IPS DF 19.7 (cell line): ENCODE measurements around the gene PTPRT.

Experiments used
- DNase-seq: peaks from one replicate; pipeline ENCODE4 v3.0.0-alpha.2; 2013; ENCODE audit warnings: low read depth, low spot score

PTPRT gene

GRCh38 chr20:42567409-42567808 is 622.3 kb downstream of the PTPRT start:
- no peak for DNase-seq

- DNase-seq, result no peak
Measured at GRCh38 chr20:42565235-42565995, 624.3 kb downstream of the PTPRT start.

- no peak for DNase-seq
Measured at GRCh38 chr20:42559665-42560064, 630.0 kb downstream of the PTPRT start.

- DNase-seq, result no peak
Measured at GRCh38 chr20:42556575-42556974, 633.1 kb downstream of the PTPRT start.

GRCh38 chr20:42553374-42553773 is 636.3 kb downstream of the PTPRT start:
- no peak for DNase-seq

- no peak for DNase-seq
Measured at GRCh38 chr20:42549496-42549895, 640.2 kb downstream of the PTPRT start.

- no peak for DNase-seq
Measured at GRCh38 chr20:42544926-42545325, 644.8 kb downstream of the PTPRT start.

- DNase-seq, result no peak
Measured at GRCh38 chr20:42532831-42533230, 656.9 kb downstream of the PTPRT start.

GRCh38 chr20:42531508-42531961 is 658.2 kb downstream of the PTPRT start:
- no peak for DNase-seq

- DNase-seq, result no peak
Measured at GRCh38 chr20:42530855-42531448, 658.8 kb downstream of the PTPRT start.

- no peak for DNase-seq
Measured at GRCh38 chr20:42530191-42530590, 659.5 kb downstream of the PTPRT start.

GRCh38 chr20:42524058-42524457 is 665.6 kb downstream of the PTPRT start:
- DNase-seq, result no peak

- DNase-seq, result no peak
Measured at GRCh38 chr20:42516692-42517091, 673.0 kb downstream of the PTPRT start.

- DNase-seq, result no peak
Measured at GRCh38 chr20:42510686-42511085, 679.0 kb downstream of the PTPRT start.

GRCh38 chr20:42507874-42508273 is 681.8 kb downstream of the PTPRT start:
- DNase-seq, result no peak

- no peak for DNase-seq
Measured at GRCh38 chr20:42506397-42506796, 683.3 kb downstream of the PTPRT start.

- DNase-seq, result no peak
Measured at GRCh38 chr20:42502591-42502990, 687.1 kb downstream of the PTPRT start.

- DNase-seq, result no peak
Measured at GRCh38 chr20:42496595-42496994, 693.1 kb downstream of the PTPRT start.

GRCh38 chr20:42494290-42494689 is 695.4 kb downstream of the PTPRT start:
- no peak for DNase-seq

GRCh38 chr20:42493001-42493400 is 696.7 kb downstream of the PTPRT start:
- no peak for DNase-seq

- DNase-seq, result no peak
Measured at GRCh38 chr20:42492290-42492689, 697.4 kb downstream of the PTPRT start.

- DNase-seq, result no peak
Measured at GRCh38 chr20:42485556-42485955, 704.1 kb downstream of the PTPRT start.

GRCh38 chr20:42484790-42485375 is 704.8 kb downstream of the PTPRT start:
- no peak for DNase-seq
